Middle frontal gyrus (tissue), 1 donor: ENCODE results near the gene IL16.

Source experiments
- DNase-seq: peaks from one replicate; pipeline ENCODE4 v3.0.0-alpha.2; 2015; ENCODE audit warnings: low spot score; ENCODE audit errors: extremely low spot score

Gene IL16

DNA sequence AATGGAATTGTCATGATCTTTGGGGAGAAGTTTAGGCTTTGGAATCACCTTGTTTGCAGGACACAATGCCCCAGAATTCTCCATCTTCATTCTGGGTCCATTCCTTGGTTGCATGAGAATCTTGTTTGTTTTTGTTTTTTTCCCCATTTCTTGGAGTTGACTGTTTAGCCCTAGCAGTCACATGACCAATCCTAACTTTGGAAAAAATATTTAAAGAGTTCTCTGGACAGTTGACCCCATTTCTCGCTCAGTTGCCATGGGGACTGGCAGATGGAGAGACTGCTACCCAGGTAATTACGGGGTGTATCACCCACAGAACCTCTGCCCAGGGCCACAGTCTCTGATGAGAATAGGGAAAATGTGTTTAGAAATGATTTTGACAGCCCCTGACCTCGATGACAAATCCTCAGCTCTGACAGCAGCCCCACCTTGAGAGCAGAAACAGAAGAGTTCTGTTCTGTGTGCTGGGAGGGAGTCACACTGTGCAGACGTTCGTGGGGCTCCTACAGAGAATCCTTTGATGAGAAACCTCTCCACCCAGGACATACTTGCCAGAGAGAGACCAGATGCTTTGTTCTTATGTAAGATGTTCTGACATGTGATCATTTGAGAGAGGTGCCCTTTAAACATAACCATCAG lies 57.7 kb downstream of the IL16 start:
- DNase-seq = no peak

DNA sequence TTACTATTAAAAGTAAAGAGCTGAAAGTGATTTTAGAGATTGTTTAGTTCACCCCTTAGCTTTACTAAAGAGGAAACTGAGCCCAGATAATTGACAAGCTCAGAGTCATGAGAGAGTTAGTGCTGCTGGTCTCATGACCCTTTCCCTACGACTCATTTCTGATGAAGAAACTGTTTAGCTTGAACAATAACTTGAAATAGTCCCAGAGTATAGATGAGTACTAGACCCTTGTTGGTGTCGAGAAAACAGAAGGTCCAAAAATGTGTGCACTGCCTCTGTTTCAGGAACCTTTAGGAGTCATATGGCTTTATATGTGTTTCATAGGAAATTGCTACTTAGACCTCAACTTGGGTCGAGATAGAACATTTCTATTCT lies 58.2 kb downstream of the IL16 start:
- DNase-seq = no peak

DNA sequence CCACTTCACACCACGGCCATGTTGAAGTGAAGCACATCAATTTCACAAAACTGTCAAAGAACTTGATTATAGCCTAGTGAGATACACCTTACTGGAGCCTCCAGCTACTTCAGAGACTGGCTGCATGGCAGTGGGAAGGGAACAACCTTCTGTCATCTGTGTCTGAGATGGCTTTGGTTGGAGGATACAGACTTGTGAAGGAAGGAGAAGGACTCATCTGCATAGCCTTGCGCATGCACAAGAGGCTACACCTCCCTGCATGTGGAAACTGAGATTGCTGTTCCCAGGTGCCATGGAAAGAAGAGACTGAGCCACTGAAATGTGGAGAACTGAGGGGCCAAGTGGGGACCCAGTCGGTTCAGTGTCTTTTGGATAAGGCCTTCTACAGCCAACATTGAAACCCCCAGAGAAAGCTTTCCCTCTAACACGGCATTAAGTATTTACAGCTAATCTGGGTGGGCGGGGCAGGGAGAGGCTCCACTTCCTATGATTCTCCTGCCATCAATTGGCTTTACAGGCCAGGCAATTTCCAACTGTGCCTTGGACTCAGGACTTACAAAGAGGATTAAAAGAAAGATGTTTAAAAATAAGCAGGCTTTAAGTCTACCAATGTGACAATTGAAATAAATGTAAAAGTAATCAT lies 58.8 kb downstream of the IL16 start:
- DNase-seq = no peak

DNA sequence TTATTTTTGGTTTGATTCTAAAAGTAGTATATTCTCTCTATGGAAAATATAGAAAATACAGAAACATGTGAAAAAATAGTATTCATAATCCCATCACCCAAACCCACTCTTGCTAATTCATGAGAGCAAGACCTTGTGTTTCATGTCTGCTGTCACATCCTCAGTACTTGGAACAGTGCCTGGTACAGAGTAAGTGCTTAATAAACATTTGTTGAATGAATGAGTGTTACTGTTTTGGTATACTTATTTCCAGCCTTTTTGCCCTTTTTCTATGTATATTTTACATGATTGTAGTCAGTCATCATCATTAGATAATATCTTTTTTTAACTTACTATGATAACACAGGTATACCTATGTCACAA lies 59.3 kb downstream of the IL16 start:
- no peak for DNase-seq

DNA sequence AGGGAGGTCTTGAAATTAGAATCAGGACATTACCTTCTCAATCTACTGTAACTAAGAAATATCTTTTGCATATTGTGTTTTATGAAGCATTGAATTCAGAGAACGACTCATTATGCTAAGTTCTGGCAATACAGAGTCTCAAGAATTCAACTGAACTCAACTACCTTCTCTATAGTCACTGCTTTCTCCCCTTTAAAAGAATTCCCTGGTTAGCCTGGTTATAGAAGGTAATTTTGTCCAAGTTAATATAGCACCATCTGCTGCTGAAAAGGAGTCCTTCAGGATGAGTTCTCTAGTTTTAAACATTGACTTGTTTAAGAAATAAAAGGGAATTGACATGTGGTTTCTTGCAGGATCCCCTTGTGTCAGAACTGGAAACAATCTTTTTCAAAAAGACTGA lies 60.2 kb downstream of the IL16 start:
- DNase-seq = no peak

DNA sequence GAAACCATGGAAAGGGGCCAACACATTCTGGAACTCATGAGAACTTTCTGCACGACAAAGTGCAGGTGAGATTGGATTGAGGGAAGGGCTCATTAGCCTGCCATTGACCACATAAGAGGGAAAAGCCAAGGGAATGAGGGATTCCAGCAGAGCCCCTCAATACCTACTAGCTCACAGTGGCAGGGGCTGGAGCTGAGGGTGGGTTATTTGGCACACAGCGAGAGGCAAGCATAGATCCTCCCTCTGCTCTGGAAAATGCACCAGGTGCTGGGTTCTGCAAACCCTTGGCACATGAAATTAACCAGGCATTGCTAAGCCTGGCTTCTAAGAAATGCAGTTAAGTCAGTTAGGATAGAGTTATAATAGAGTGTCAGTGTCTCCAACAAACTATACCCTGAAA lies 60.8 kb downstream of the IL16 start:
- DNase-seq = no peak

DNA sequence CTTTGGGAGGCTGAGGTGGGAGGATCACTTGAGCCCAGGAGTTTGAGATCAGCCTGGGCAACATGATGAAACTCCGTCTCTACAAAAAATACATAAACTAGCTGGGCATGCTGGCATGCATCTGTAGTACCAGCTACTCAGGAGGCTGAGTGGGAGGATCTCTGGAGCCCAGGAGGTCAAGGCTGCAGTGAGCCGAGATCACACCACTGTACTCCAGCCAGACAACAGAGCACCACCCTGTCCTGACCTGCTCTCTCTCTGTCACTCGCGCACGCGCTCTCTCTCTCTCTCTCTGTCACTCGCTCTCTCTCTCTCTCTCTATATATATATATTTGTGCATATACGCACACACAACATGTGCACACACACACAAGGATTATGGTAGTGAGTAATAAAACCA lies 61.8 kb downstream of the IL16 start:
- DNase-seq = no peak

DNA sequence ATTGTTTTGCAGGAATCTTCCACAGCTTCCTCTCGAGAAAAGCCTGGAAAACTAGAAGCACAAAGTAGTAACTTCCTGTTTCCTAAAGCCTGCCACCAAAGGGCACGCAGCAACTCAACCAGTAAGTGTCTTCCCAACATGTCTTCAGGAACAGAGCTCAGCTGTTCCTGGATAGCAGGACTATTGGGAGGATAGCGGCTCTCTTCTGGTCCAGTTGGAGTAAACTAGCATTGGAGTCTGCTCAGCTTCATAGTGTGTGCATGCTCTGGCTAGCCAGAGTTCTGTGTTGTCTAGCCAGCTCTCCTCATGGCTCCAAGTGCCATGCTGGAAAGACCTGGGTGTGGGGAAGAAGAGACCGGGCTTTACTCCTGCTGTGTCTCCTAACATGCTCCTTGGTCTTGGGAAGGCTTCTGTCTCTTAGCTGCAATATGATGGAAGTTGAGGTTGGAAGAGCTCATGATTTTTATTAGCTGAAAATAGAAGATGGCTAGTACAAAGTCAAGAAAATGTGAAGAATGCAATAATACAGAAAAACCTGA lies 63.1 kb downstream of the IL16 start:
- DNase-seq = no peak

DNA sequence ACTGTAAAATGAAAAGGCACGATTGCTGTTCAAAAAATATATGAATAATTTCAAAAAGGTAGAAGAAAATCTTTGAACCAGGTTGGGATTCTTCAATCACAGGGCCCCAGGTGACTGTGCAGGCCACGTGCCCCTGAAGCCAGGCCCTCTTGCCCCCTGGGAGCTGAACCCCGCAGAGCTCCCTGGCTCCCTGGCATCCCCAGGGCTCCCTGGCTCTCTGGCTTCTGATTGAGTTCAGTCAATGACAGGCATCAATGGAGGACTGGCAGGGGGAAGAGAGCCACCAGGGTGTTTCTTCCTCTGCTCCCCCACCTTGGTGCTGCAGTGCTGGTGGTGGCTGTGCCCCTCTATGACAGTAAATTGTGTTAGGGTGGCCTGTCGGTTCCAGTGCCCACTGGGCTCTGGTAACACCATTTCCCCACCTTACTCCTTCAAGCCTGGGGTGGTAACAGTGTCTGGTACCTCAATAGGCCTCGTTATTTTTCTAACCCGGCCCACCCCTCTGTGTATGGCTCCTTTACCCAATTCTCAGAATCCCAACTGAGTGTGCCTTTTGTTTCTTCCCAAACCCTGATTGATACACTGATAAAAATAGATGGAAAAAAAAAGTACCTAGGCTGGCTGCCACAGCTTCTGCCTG lies 64.6 kb downstream of the IL16 start:
- DNase-seq = no peak

DNA sequence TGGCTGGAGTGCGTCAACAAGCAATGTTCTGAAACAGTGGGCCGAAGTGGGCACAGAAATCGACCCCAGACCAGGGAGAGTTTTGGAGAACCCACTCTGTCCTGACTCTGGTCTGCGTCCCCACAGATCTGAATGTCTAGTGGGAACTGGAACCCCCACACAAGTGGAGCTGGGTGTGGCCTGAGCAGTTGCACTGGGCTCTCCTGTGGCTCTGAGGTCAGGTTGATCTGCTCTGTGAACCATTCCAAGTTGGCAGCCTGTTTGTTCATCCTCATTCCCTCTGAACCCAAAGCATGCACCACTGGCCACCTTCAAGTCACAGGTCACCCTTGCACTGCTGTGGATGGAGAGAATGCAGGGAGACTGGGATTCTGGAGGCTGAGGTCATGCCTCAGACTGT lies 66.8 kb downstream of the IL16 start:
- no peak for DNase-seq

DNA sequence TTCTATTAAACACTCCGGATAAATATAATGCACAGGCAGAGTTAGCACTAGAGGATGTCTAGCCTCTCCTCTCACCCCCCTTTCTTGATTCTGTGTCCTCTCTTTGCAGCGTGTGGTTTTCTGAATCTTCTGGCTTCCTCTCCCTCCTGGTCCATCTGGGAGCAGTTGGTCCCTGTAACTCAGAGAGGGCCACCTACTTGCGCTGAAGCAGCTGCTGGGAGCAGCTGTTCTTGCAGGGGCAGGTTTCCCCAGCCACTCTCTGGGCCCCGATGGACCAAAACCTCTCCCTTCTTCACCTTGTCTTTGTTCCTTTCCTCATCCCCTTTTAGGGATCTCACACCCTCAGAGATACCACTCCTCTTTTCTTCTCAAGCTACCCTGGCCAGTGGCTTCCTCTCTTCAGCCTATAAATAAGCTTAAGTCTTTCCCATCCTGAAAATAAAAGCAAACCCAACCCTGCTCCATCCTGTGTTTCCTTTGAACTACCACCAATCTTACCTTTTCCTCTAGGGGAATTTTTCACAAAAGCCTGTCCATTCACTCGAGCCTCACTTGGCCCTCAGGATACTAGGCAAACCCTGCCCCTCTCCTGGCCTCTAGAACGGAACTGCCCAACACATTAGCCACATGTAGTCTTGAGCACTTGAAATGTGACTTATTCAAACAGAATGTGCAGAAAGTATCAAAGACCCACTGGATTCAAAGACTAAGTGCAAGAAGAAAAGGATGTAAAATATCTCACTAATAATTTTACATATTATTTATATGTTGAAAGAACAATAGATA lies 67.6 kb downstream of the IL16 start:
- no peak for DNase-seq

DNA sequence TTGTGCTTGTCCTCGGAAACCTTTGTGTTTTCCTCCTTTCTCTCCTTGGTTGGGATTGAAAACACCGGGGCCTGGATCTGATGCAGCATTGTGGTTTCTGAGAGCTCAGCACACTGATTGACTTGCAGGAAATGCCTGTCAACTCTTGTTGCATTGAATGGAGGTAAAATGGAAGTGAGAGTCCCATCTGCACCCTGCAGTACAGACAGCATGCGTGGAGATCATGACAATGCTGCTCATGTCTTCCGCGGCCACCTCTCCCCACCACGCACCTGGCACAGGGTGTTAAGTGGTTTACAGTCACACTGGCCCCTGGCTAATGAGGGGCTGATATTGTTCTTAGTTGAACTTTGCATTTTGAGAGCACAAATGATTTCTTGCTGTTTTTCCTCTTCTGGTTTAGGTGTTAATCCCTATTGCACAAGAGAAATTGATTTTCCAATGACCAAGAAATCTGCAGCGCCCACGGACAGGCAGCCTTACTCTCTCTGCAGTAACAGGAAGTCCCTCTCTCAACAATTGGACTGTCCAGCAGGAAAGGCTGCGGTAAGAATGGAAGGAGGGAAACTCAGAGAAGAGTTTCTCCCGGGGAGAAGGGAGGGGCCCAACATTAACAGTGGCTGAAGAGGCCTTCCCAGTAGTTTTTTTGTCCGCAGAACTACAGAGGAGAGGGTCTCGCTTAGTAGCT lies 68.7 kb downstream of the IL16 start:
- no peak for DNase-seq

DNA sequence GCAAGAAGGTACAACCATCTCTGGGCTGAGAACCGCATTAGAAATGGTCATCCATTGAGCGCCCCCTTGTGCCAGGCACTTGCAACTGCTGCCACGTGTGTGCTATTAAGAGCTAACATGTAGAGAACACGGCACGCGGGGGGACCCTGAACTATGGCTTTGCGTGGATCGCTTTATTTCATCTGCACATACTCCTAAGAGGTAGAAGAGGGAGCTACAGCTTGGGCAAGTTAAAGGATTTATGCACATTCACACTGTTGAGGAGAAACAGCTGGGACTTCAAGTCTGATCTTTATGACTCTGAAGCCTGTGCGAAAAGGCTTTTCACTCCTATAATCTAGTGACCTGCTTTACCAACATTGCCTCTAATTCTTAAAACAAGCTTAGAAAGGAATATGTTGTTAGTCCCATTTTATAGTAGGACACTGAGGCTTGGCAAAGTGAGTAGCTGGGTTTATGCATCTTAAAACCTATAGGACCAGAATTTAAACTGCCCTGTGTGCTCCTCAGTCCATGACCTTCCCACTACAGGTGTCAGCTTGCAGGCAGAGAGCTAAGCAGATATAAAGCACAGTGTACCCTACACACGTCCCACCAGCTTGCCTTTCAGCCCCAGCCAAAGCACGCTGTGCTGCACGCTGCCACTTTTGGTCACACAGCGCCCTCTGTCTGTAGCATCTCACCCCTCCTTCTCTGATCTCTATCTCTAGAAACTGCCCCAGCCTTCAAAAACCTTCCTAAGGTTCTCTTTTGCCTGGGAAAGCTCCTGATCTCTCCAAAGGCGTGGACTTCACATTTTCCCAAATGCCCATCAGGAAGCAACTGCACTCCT lies 69.5 kb downstream of the IL16 start:
- peak; percentile 58 for DNase-seq

DNA sequence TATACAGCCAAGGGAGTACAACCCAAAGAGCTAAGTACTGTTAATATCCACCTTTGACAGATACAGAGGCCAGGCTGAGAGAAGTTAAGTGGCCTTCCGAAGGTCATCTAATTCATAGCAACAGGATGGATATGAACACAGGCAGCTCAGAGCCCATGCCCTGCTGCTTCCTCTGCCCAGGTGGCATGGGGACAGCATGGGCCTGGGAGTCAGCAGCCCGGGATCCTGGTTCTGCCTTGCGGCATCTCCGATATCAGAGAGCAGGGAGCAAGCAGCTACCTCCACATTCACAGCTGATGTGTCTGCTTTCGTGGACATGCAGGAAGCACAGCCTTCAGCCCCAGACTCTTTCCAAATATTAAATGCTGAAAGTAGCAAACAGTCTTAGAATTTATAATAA lies 71.7 kb downstream of the IL16 start:
- DNase-seq = no peak

DNA sequence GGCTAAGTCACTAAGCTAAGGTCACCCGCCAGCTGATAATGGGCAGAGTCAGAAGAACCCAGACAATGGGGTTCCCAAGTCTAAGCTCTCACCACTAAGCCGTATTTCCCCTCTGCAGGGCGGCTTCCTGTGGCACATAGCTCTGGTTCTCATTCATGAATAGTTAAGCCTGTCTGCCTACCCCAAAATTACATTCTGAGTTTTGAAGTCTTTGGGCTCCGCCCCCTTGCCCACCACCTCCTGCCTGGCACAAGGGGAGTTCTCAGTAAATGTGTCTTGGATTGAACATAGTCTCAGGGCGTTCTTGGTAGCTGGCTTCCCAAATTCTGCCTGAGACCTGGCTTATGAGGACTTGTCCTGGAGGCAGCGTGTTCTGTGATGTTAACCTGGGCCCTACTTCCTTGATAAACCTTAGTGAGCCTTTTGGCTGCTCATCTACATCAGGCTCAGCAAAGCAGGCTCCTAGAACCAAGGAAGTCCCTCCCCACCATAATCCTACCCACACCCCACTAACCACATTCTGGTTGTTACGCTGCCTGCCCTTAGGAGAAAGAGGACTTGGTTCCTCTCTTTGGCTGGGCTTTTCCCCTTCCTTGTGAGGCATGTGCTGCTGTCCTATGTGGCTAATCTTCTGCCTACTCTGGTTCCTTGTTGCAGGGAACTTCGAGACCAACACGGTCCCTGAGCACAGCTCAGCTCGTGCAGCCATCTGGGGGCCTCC lies 72.4 kb downstream of the IL16 start:
- no peak for DNase-seq

DNA sequence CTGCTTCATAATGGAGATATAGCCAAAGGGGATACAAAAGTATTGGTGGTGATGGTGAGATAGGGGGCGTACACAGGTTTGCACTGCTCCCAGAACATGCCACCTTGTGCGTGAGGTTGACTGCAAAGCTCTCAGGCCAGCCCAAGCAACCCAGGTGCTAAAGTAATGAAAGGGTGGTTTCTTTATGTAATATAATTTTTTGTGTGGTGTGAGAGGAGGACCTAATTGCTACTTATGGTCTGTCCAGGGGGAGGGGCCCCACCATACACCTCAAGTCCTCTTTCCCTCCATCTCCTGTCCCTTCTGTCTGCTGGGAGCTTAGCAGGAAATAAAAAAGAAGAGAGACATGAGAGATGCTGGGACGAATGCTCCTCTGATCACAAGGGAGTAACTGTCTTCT lies 73.5 kb downstream of the IL16 start:
- no peak for DNase-seq

DNA sequence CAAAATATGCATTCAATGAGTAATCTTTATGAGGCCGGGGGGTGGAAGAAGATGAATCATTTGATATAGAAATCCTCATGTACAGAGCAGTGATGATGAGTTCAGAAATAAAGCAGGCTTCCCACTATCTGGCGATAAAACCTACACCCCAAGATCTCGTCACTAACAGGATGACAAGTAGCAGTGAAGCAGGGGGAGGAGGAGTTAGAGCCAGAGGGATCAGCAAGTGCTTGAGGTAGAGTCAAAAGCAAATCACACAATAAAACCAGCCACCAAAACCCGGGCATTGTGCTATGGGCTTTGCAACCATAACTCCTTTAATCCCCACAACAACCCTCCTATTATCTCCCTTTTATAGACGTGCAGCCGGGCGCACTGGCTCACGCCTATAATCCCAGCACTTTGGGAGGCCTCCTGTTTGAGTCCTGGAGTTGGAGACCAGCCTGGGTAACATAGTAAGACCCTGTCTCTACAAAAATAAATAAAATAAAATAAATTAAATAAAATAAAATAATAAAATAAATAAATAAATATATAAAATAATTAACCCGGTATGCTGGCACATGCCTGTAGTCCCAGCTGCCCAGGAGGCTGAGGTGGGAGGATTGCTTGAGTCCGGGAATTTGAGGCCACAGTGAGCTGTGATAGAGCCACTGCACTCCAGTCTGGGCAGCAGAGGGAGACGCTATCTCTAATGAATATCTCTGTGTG lies 74.3 kb downstream of the IL16 start:
- DNase-seq = no peak

DNA sequence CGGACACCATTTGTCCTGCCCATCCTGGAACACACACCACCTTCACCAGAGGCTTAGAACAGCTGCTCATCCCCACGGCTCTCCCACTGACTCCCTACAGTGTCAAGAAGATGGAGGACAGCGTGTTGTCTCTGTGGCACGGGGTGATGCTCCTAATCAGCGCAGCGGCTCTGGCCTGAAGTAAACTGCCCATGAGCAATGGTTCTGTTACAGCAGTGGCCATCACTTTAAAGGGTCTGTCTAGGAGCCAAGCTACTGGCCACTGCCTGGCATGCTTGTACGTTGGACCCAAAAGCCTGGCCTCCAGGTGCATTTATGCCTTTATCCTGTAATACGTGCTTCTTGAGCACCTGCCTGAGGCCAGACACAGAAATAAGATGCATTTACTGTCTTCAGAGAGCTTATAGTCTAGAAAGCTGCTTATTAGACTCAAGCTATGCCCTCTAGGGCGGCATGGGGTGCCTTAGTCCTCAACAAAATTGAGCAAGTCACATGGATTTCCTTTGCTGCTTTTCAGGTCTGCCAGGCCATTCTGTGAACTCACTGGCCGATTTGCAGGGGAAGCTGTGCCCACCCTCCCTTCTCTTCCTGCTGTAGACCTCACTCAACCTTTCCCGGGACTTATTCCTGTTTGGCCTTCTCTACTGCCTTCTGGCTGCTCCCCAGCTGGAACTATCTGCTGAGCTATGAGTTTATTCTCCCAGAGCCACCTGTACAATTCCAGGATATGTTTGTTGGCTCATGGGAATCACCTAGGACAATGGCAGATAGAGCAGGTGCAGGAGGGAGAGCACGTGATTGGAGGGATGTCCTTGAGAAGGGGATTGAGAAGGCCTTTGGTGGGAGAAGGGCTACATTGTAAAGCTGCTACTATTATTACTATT lies 75.3 kb downstream of the IL16 start:
- DNase-seq = no peak
